Endothelial cell of umbilical vein (primary cell): ENCODE data around the gene ZNF780A. TPM values are rescaled to one million over a fixed set of nuclear protein-coding genes. Genes with fewer than 3 reads are reported as not detected.

ENCODE experiments used
- BruUV-seq: library from RNA; stranded (reverse); fragments of 400-500 nt; replicated peaks from 2 replicates; lab custom pipeline; 2021; lab: Mats Ljungman, UMichigan
- CTCF ChIA-PET: fragments of 300-600, 350-600 bp; sonication (Branson Sonifier 250); formaldehyde crosslinking; loops from one replicate; lab custom pipeline; 2021; ENCODE audit warnings: antibody characterized with exemption, inconsistent platforms; lab: Charles Lee
- POLR2A ChIA-PET: fragments of 300-600, 350-600 bp; sonication (Branson Sonifier 250); formaldehyde crosslinking; loops from one replicate; lab custom pipeline; 2021; ENCODE audit warnings: antibody characterized with exemption, inconsistent platforms; lab: Charles Lee
- DNase-seq: peaks from one replicate; pipeline ENCODE4 v3.0.0-alpha.2; 2011; ENCODE audit warnings: low read depth, low spot score
- FAIRE-seq: peaks from 2 replicates; lab custom pipeline; 2011; peaks lifted over from hg19 to GRCh38; lab: Jason Lieb, UNC
- H2AFZ ChIP-seq: 2 replicates; pipeline ENCODE4 v1.6.0; 2012; ENCODE audit warnings: low read depth, low read length, control low read depth, inconsistent platforms
- H3K27ac ChIP-seq: 2 replicates; pipeline ENCODE4 v1.5.1; 2011; ENCODE audit warnings: low read depth, mild to moderate bottlenecking, control low read depth, low read length, moderate library complexity; ENCODE audit not compliant: insufficient read depth
- H3K27me3 ChIP-seq, 2 experiments: 2 replicates each; pipeline versions ENCODE4 v1.6.0 to v1.6.1; 2011; ENCODE audit warnings: low read length in 2 of 2, mixed read lengths in 1 of 2; ENCODE audit not compliant: control insufficient read depth in 2 of 2, insufficient read depth in 2 of 2
- H3K36me3 ChIP-seq, 2 experiments: 2 replicates in 1 of 2; 3 replicates in 1 of 2; pipeline ENCODE4 v1.5.1; 2011; ENCODE audit warnings: low read length in 2 of 2, mild to moderate bottlenecking in 1 of 2, moderate library complexity in 1 of 2; ENCODE audit not compliant: control insufficient read depth in 2 of 2, insufficient read depth in 2 of 2; ENCODE audit errors: extremely low read depth in 1 of 2
- H3K4me1 ChIP-seq: 3 replicates; pipeline ENCODE4 v1.5.1; 2011; ENCODE audit warnings: mild to moderate bottlenecking, low read length; ENCODE audit not compliant: control insufficient read depth, insufficient read depth; ENCODE audit errors: extremely low read depth
- H3K4me2 ChIP-seq: 2 replicates; pipeline ENCODE4 v1.6.1; 2011; ENCODE audit warnings: low read length, control low read depth, mixed read lengths; ENCODE audit not compliant: insufficient read depth
- H3K4me3 ChIP-seq, 3 experiments: fragments of 200-600 bp in 1 of 3; sonication (generic), shearing (Covaris generic) in 1 of 3; replicated peaks in 1 of 3; 2 replicates each; pipeline ENCODE4 v1.5.1; 2011 to 2016; ENCODE audit warnings: control low read depth in 3 of 3, low read length in 3 of 3, mild to moderate bottlenecking in 2 of 3, inconsistent platforms in 1 of 3, low read depth in 1 of 3, moderate library complexity in 1 of 3; ENCODE audit not compliant: insufficient read depth in 1 of 3
- H3K79me2 ChIP-seq: 2 replicates; pipeline ENCODE4 v1.6.0; 2012; ENCODE audit warnings: low read length, inconsistent platforms; ENCODE audit not compliant: control insufficient read depth, insufficient read depth
- H3K9ac ChIP-seq: replicated peaks from 2 replicates; pipeline ENCODE3; 2011; ENCODE audit warnings: low read length, control low read depth; ENCODE audit not compliant: insufficient read depth; ENCODE audit errors: extremely low read depth
- H3K9me1 ChIP-seq: replicated peaks from 3 replicates; pipeline ENCODE4 v1.6.0; 2011; ENCODE audit warnings: mild to moderate bottlenecking, low read length; ENCODE audit not compliant: control insufficient read depth, insufficient read depth; ENCODE audit errors: extremely low read depth
- H3K9me3 ChIP-seq: replicated peaks from 2 replicates; pipeline ENCODE4 v1.5.1; 2012; ENCODE audit warnings: low read length, inconsistent platforms; ENCODE audit not compliant: control insufficient read depth, insufficient read depth
- H4K20me1 ChIP-seq: replicated peaks from 2 replicates; pipeline ENCODE3; 2011; ENCODE audit warnings: mild to moderate bottlenecking, low read length; ENCODE audit not compliant: control insufficient read depth, insufficient read depth; ENCODE audit errors: extremely low read depth
- CTCF ChIP-seq, 2 donors: IDR thresholded peaks; 1 replicate in 1 of 2; 2 replicates in 1 of 2; pipeline ENCODE4 v1.5.1; 2011; ENCODE audit warnings: low read length in 2 of 2, mild to moderate bottlenecking in 2 of 2, moderate library complexity in 2 of 2, control low read depth in 1 of 2, inconsistent platforms in 1 of 2, low read depth in 1 of 2; ENCODE audit not compliant: insufficient read depth in 1 of 2; ENCODE audit errors: extremely low read depth in 1 of 2
- EZH2 ChIP-seq: IDR thresholded peaks from 2 replicates; pipeline ENCODE4 v1.6.1; 2012; ENCODE audit warnings: borderline replicate concordance, low read depth, mild to moderate bottlenecking, moderate library complexity, low read length, inconsistent platforms; ENCODE audit not compliant: severe bottlenecking
- FOS ChIP-seq: IDR thresholded peaks from 2 replicates; pipeline ENCODE4 v1.6.1; 2011; ENCODE audit warnings: mild to moderate bottlenecking, low read length, moderate library complexity, borderline replicate concordance; ENCODE audit not compliant: insufficient read depth
- GATA2 ChIP-seq: IDR thresholded peaks from 2 replicates; pipeline ENCODE4 v1.7.0; 2011; ENCODE audit warnings: low read depth, mild to moderate bottlenecking, moderate library complexity, mixed read lengths, low read length; ENCODE audit not compliant: insufficient read length, insufficient read depth
- JUN ChIP-seq: IDR thresholded peaks from 2 replicates; pipeline ENCODE4 v1.6.1; 2011; ENCODE audit warnings: borderline replicate concordance, low read depth; ENCODE audit not compliant: insufficient read length, insufficient read depth
- MAX ChIP-seq: IDR thresholded peaks from 2 replicates; pipeline ENCODE4 v1.6.1; 2011; ENCODE audit not compliant: insufficient read depth, insufficient read length
- MYC ChIP-seq: IDR thresholded peaks from one replicate; pipeline ENCODE4 v1.6.1; 2011; ENCODE audit warnings: mild to moderate bottlenecking, low read depth, low read length
- POLR2A ChIP-seq: IDR thresholded peaks from 2 replicates; pipeline ENCODE4 v1.6.1; 2012; ENCODE audit warnings: low read depth, mild to moderate bottlenecking, control low read depth, low read length
- dilution Hi-C: fragments of 300-500 bp; cut with MboI; formaldehyde crosslinking; loops from one replicate; pipeline ENCODE4 v1.15.0; 2019; ENCODE audit warnings: low sequenced_read_pairs; ENCODE audit not compliant: extremely low pct_ligation_motif_present
- intact Hi-C: fragments of 100-400 bp; cut with micrococcal nuclease; formaldehyde crosslinking; loops from one replicate; pipeline ENCODE4 v1.10.0; 2022
- polyA plus RNA-seq, 4 experiments: library from polyadenylated mRNA; depleted of rRNA in 3 of 4; stranded (reverse) in 3 of 4; unstranded in 1 of 4; fragments of >200 nt; gene quantifications; 2 replicates each; pipeline versions ENCODE4 v1.2.1 to v1.2.3, GENCODE V29; 2011 to 2012; ENCODE audit warnings: missing spikeins in 1 of 4
- total RNA-seq: library from RNA; stranded (reverse); gene quantifications from 2 replicates; pipeline ENCODE4 v1.2.3, GENCODE V29; 2021

Gene ZNF780A
- total and polyA plus RNA-seq, 2 donors (not counting 3 experiments of a cell fraction or from before 2014, with no cell fraction given): 7.3 to 11.6 TPM

- H3K4me1 ChIP-seq: peaks cover 6% of the 10 kb centered on the region
- peak overlapping the region; percentile 76 for H2AFZ ChIP-seq
- H3K27me3 ChIP-seq: peaks cover 0 to 13% of the 10 kb centered on the region in 2 experiments
- ChIA-PET CTCF (interaction anchor here (0.7 to 1.6 kb wide), 3 partner anchors 86 to 171 kb away, joined by 3 to 5 read pairs (median 4); partner anchors contain the start of gene PSMC4), POLR2A (no interaction called here)
- dilution Hi-C loops: no loop called here
- intact Hi-C loops: loop anchor here (5.0 kb wide), 1 partner anchor 36 kb away; the partner anchor contains the start of gene ZNF780A
- no peaks in the 10 kb centered on the region for H3K79me2 ChIP-seq
- FAIRE-seq (no peak), DNase-seq (no peak)
- H4K20me1 ChIP-seq: no peaks in the 10 kb centered on the region
- no TSS peak for BruUV-seq
- H3K27ac ChIP-seq: no peak overlapping the region
- H3K9me3 ChIP-seq: no peaks in the 10 kb centered on the region
- peak overlapping the region; percentile 59 for H3K9ac ChIP-seq
- TF ChIP-seq EZH2 (no peak), FOS (no peak), GATA2 (no peak), JUN (no peak), CTCF (IDR thresholded peaks at IDR 0.05; ENCODE audit: extremely low read depth in 1 of 2, insufficient read depth in 1 of 2, low read depth in 1 of 2, low read length in 2 of 2) (no peak), POLR2A (no peak), MYC (no peak), MAX (no peak)
- peak overlapping the region; percentile 11 to 91 (median 51) for H3K4me3 ChIP-seq
- no peaks in the 10 kb centered on the region for H3K9me1 ChIP-seq
- peak overlapping the region; percentile 60 for H3K4me2 ChIP-seq
- no peaks in the 10 kb centered on the region for H3K36me3 ChIP-seq
These were observed 34.2 kb downstream of the ZNF780A start for GRCh38 chr19:40056505-40056904.
